C1 segment of cervical spinal cord (tissue), 14 donors: Measurements from ENCODE around the gene PAX4.

Experiments used
- DNase-seq, 14 donors: peaks; one replicate each; lab custom pipeline; 2025; lab: John Stamatoyannopoulos, UW

PAX4 gene

GRCh38 chr7:127629268-127629854 lies 11.4 kb upstream of the PAX4 start:
- DNase-seq: no peak

GRCh38 chr7:127628445-127628844 lies 10.5 kb upstream of the PAX4 start:
- no peak for DNase-seq

- DNase-seq: no peak
Measured at GRCh38 chr7:127625331-127625730, 7.4 kb upstream of the PAX4 start.

GRCh38 chr7:127620406-127621233 lies 2.7 kb upstream of the PAX4 start:
- DNase-seq: no peak

- DNase-seq: no peak
Measured at GRCh38 chr7:127619681-127620405, 1.9 kb upstream of the PAX4 start.

- DNase-seq: no peak
Measured at GRCh38 chr7:127618775-127619174, 833 bp upstream of the PAX4 start.

- no peak for DNase-seq
Measured at GRCh38 chr7:127616724-127617123, 1.2 kb downstream of the PAX4 start.

- no peak for DNase-seq
Measured at GRCh38 chr7:127612263-127612662, 5.7 kb downstream of the PAX4 start.

- DNase-seq: no peak
Measured at GRCh38 chr7:127609297-127609696, 8.6 kb downstream of the PAX4 start.

GRCh38 chr7:127608446-127608845 lies 9.5 kb downstream of the PAX4 start:
- DNase-seq: no peak

GRCh38 chr7:127600885-127601284 lies 17.1 kb downstream of the PAX4 start:
- DNase-seq: no peak

- no peak for DNase-seq
Measured at GRCh38 chr7:127598318-127598717, 19.6 kb downstream of the PAX4 start.

GRCh38 chr7:127595737-127596136 lies 22.2 kb downstream of the PAX4 start:
- no peak for DNase-seq

GRCh38 chr7:127594490-127594889 lies 23.5 kb downstream of the PAX4 start:
- peak in 2 of 14 donors; percentile 17 to 23 for DNase-seq

GRCh38 chr7:127592550-127592949 lies 25.4 kb downstream of the PAX4 start:
- DNase-seq: no peak

- no peak for DNase-seq
Measured at GRCh38 chr7:127591591-127591990, 26.4 kb downstream of the PAX4 start.

- no peak for DNase-seq
Measured at GRCh38 chr7:127591189-127591588, 26.8 kb downstream of the PAX4 start.

GRCh38 chr7:127589896-127590295 lies 28.0 kb downstream of the PAX4 start:
- DNase-seq: no peak

- DNase-seq: peak in 10 of 14 donors; percentile 25 to 65 (median 52)
Measured at GRCh38 chr7:127588697-127589482, 29.1 kb downstream of the PAX4 start.

- peak; percentile 27 to 92 (median 80) for DNase-seq
Measured at GRCh38 chr7:127588019-127588696, 29.8 kb downstream of the PAX4 start, which contains the start of gene ARF5. ARF5 (plus strand) TSS chr7:127588411; CDS start chr7:127588499, 88 bp downstream.

GRCh38 chr7:127587663-127588018 lies 30.3 kb downstream of the PAX4 start:
- DNase-seq: peak in 3 of 14 donors; percentile 50 to 53 (median 52)
